ENCODE results near the gene PC.
"Not testable (repeated sequence)": the region's sequence is repeated elsewhere in the genome, so short reads cannot be mapped to it uniquely, and the experiment has no call there.

PC gene

GRCh38 chr11:66981976-66982578, 23.9 kb upstream of the PC start:
- peak in 1 of 3 donors; percentile 13 for DNase-seq (ENCODE audit: low read depth in 3 of 3)

- DNase-seq (ENCODE audit: low read depth in 3 of 3): no peak
These were observed 21.3 kb upstream of the PC start for GRCh38 chr11:66979336-66979980.

- no peak for DNase-seq (ENCODE audit: low read depth in 3 of 3)
These were observed 20.5 kb upstream of the PC start for GRCh38 chr11:66978717-66979116.

GRCh38 chr11:66978229-66978628, 20.0 kb upstream of the PC start:
- no peak for DNase-seq (ENCODE audit: low read depth in 3 of 3)

GRCh38 chr11:66976925-66977324, 18.7 kb upstream of the PC start:
- DNase-seq (ENCODE audit: low read depth in 3 of 3): no peak

GRCh38 chr11:66976028-66976467, 17.9 kb upstream of the PC start:
- peak in 1 of 3 donors; percentile 18 for DNase-seq (ENCODE audit: low read depth in 3 of 3)

- no peak for DNase-seq (ENCODE audit: low read depth in 3 of 3)
These were observed 17.3 kb upstream of the PC start for GRCh38 chr11:66975405-66976027.

- no peak for DNase-seq (ENCODE audit: low read depth in 3 of 3)
These were observed 16.7 kb upstream of the PC start, which contains the start of gene C11orf86 for GRCh38 chr11:66974724-66975404. C11orf86 (plus strand) TSS chr11:66975304; CDS start chr11:66975363, 59 bp downstream.

GRCh38 chr11:66973956-66974580, 15.9 kb upstream of the PC start:
- DNase-seq (ENCODE audit: low read depth in 3 of 3): no peak

GRCh38 chr11:66971488-66971887, 13.3 kb upstream of the PC start:
- no peak for DNase-seq (ENCODE audit: low read depth in 3 of 3)

- no peak for DNase-seq (ENCODE audit: low read depth in 3 of 3)
These were observed 12.7 kb upstream of the PC start for GRCh38 chr11:66970807-66971442.

- no peak for DNase-seq (ENCODE audit: low read depth in 3 of 3)
These were observed 12.2 kb upstream of the PC start for GRCh38 chr11:66970371-66970806.

- DNase-seq (ENCODE audit: low read depth in 3 of 3): no peak
These were observed 11.5 kb upstream of the PC start for GRCh38 chr11:66969584-66970225.

GRCh38 chr11:66967670-66968425, 9.7 kb upstream of the PC start:
- DNase-seq (ENCODE audit: low read depth in 3 of 3): no peak

GRCh38 chr11:66966351-66966750, 8.2 kb upstream of the PC start:
- no peak for DNase-seq (ENCODE audit: low read depth in 3 of 3)

GRCh38 chr11:66964495-66964894, 6.3 kb upstream of the PC start:
- no peak for DNase-seq (ENCODE audit: low read depth in 3 of 3)

GRCh38 chr11:66962801-66963200, 4.6 kb upstream of the PC start:
- DNase-seq (ENCODE audit: low read depth in 3 of 3): no peak

- no peak for DNase-seq (ENCODE audit: low read depth in 3 of 3)
These were observed 4.1 kb upstream of the PC start for GRCh38 chr11:66962247-66962646.

- DNase-seq (ENCODE audit: low read depth in 3 of 3): not testable (repeated sequence)
These were observed 3.6 kb upstream of the PC start for GRCh38 chr11:66961691-66962213.

- no peak for DNase-seq (ENCODE audit: low read depth in 3 of 3)
These were observed 732 bp upstream of the PC start for GRCh38 chr11:66958956-66959274.
